Type B pancreatic cell (in vitro differentiated cells): ENCODE measurements around the gene COL1A1. TPM values are rescaled to one million over a fixed set of nuclear protein-coding genes. Genes with fewer than 3 reads are reported as not detected.

Experiments
- DNase-seq: peaks from one replicate; pipeline ENCODE4 v3.0.0; 2021; ENCODE audit warnings: mixed read lengths; ENCODE audit not compliant: unreplicated experiment; ENCODE audit errors: extremely low spot score
- H3K27ac Mint-ChIP-seq: 2 replicates; pipeline ENCODE4 v1.8.0; 2021; ENCODE audit warnings: mild to moderate bottlenecking, mixed read lengths
- H3K27me3 Mint-ChIP-seq: 2 replicates; pipeline ENCODE4 v1.8.0; 2021; ENCODE audit warnings: mixed read lengths
- H3K36me3 Mint-ChIP-seq: 2 replicates; pipeline ENCODE4 v1.8.0; 2021; ENCODE audit warnings: mixed read lengths
- H3K4me1 Mint-ChIP-seq: one replicate; pipeline ENCODE4 v1.8.0; 2021; ENCODE audit warnings: mixed read lengths; ENCODE audit not compliant: unreplicated experiment
- H3K4me3 Mint-ChIP-seq: 2 replicates; pipeline ENCODE4 v1.8.0; 2021; ENCODE audit warnings: mild to moderate bottlenecking, mixed read lengths
- H3K9me3 Mint-ChIP-seq: 2 replicates; pipeline ENCODE4 v1.8.0; 2021; ENCODE audit warnings: mixed read lengths
- CTCF ChIP-seq: fragments of 200-600 bp; sonication (generic); conservative IDR thresholded peaks from 2 replicates; pipeline ENCODE4 v1.5.0; 2021; ENCODE audit warnings: antibody characterized with exemption, mild to moderate bottlenecking
- total RNA-seq: library from RNA; stranded (reverse); gene quantifications from 2 replicates; pipeline ENCODE4 v1.2.1, GENCODE V29; 2021; ENCODE audit warnings: low replicate concordance

COL1A1 gene
- total RNA-seq, 1 donor from 2014 or later: 201 TPM

DNA sequence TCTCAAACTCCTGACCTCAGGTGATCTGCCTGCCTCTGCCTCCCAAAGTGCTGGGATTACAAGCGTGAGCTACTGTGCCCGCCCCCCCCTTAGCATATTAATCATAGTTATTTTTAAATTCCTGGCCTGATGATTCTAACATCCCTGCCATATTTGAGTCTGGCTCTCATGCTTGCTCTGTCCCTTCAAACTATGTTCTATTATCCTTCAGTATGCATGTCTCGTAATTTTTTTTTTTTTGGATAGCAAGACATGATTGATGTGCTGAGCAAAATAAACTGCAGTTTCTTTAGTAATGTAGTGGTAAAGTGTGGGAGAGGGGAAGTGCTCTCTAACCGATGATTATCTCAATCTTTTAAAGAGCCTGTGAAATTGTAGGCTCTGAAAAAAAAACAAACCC is 38.5 kb upstream of the COL1A1 start:
- Mint-ChIP-seq H3K27me3 (peaks cover 8% of the 10 kb centered on the region), H3K4me1 (no peaks in the 10 kb centered on the region), H3K36me3 (no peaks in the 10 kb centered on the region), H3K9me3 (no peaks in the 10 kb centered on the region), H3K27ac (no peak overlapping the region), H3K4me3 (no peak overlapping the region)
- DNase-seq: no peak
- no peak for TF ChIP-seq CTCF

DNA sequence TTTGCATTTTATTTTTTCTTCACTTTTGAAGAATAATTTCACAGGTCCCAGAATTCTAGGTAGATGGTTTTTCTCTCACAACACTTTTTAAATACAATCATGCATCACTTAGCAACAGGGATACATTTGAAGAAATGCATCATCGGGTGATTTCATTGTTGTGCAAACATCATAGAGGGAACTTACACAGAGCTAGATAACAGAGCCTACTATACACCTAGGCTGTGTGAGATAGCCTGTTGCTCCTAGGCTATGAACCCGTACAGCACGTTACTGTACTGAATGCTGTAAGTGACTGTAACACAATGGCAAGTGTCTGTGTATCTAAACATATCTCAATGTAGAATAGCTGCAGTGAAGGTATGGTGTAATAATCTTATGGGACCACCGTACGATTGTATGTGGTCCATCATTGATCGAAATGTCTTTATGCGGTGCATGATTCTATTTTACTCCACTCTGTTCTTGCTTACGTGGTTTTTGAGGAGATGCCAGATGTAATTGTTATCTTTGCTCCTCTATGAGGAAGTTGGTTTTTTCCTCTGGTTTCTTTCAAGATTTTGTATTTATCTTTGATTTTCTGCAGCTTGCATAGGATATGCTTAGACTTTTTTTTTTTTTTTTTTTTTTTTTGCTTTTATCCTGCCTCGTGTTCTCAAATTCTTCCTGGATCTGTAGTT is 37.3 kb upstream of the COL1A1 start:
- Mint-ChIP-seq H3K4me3 (no peak overlapping the region), H3K27ac (no peak overlapping the region), H3K4me1 (no peaks in the 10 kb centered on the region), H3K9me3 (no peaks in the 10 kb centered on the region), H3K27me3 (peaks cover 8% of the 10 kb centered on the region), H3K36me3 (no peaks in the 10 kb centered on the region)
- no peak for TF ChIP-seq CTCF
- DNase-seq: no peak

GRCh38 chr17:50237901-50238300 is 36.5 kb upstream of the COL1A1 start:
- no peak overlapping the region for H3K4me3 Mint-ChIP-seq
- H3K4me1 Mint-ChIP-seq: no peaks in the 10 kb centered on the region
- no peaks in the 10 kb centered on the region for H3K9me3 Mint-ChIP-seq
- no peak for TF ChIP-seq CTCF
- no peak for DNase-seq
- H3K36me3 Mint-ChIP-seq: no peaks in the 10 kb centered on the region
- H3K27me3 Mint-ChIP-seq: peaks cover 8% of the 10 kb centered on the region
- no peak overlapping the region for H3K27ac Mint-ChIP-seq

DNA sequence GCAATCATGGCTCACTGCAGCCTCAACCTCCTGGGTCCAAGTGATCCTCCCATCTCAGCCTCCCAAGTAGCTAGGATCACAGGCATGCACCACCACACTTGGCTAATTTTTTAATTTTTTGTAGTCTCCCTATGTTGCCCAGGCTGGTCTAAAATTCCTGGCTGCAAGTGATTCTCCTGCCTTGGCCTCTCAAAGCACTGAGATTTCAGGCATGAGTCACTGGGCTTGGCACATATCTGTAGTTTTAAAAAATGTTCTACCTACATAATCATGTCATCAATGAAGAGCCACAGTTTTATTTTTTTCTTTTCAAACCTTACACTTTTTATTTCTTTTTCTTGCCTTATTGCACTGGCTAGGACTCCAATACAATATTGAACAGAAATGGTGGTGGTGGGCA is 33.1 kb upstream of the COL1A1 start:
- TF ChIP-seq CTCF: no peak
- Mint-ChIP-seq H3K27ac (no peak overlapping the region), H3K4me1 (no peaks in the 10 kb centered on the region), H3K27me3 (peaks cover 14% of the 10 kb centered on the region), H3K4me3 (no peak overlapping the region), H3K9me3 (no peaks in the 10 kb centered on the region), H3K36me3 (no peaks in the 10 kb centered on the region)
- DNase-seq: no peak

DNA sequence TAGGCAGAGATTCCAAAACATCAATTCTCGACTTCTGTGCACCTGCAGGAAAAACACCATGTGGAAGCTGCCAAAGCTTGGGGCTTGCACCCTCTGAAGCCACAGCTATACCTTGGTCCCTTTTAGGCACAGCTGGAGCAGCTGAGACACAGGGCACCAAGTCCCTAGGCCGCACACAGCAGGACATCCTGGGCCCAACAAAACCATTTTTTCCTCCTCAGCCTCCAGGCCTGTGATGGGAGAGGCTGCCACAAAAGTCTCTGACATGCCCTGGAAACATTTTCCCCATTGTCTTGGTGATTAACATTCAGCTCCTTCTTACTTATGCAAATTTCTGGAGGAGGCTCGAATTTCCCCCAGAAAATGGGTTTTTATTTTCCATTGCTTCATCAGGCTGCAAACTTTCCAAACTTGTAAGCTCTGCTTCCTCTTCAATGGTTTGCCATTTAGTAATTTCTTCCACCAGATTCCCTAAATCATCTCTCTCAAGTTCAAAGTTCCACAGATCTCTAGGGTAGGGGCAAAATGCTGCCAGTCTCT is 24.3 kb upstream of the COL1A1 start:
- no peak for DNase-seq
- H3K27ac Mint-ChIP-seq: no peak overlapping the region
- H3K4me1 Mint-ChIP-seq: peaks cover 6% of the 10 kb centered on the region
- TF ChIP-seq CTCF: no peak
- H3K36me3 Mint-ChIP-seq: no peaks in the 10 kb centered on the region
- peaks cover 7% of the 10 kb centered on the region for H3K9me3 Mint-ChIP-seq
- H3K27me3 Mint-ChIP-seq: peaks cover 10% of the 10 kb centered on the region
- H3K4me3 Mint-ChIP-seq: no peak overlapping the region
